Natural killer cell (primary cell): Measurements from ENCODE around the gene PUS1. TPM values are rescaled to one million over a fixed set of nuclear protein-coding genes. Genes with fewer than 3 reads are reported as not detected.

Source experiments
- ATAC-seq, 3 donors: fragments of 150-1000 bp in 2 of 3; fragments of 200-7000 bp in 1 of 3; cut with Tn5 transposase; 1 replicate in 1 of 3; 2 replicates in 2 of 3; pipeline ENCODE4 v1.10.0; 2021; ENCODE audit warnings: mild to moderate bottlenecking in 2 of 3, moderate library complexity in 2 of 3
- DNase-seq, 2 donors: peaks; one replicate each; pipeline versions ENCODE4 v3.0.0 to v3.0.0-alpha.2; 2013 to 2021; ENCODE audit warnings: mixed read lengths in 1 of 2
- H3K27ac ChIP-seq: one replicate; pipeline ENCODE4 v1.5.1; 2013; ENCODE audit warnings: mild to moderate bottlenecking, low read length
- H3K27me3 ChIP-seq: one replicate; pipeline ENCODE4 v1.6.1; 2013; ENCODE audit warnings: low read length; ENCODE audit not compliant: control insufficient read depth, insufficient read depth
- H3K36me3 ChIP-seq: one replicate; pipeline ENCODE4 v1.6.1; 2013; ENCODE audit warnings: low read length; ENCODE audit not compliant: control insufficient read depth, insufficient read depth
- H3K4me1 ChIP-seq: one replicate; pipeline ENCODE4 v1.6.1; 2013; ENCODE audit warnings: low read length; ENCODE audit not compliant: control insufficient read depth, insufficient read depth
- H3K4me3 ChIP-seq: one replicate; pipeline ENCODE4 v1.5.1; 2013; ENCODE audit warnings: low read length
- H3K9me3 ChIP-seq: one replicate; pipeline ENCODE4 v1.6.1; 2013; ENCODE audit warnings: low read length; ENCODE audit not compliant: control insufficient read depth, insufficient read depth
- H3K27ac Mint-ChIP-seq, 2 donors: one replicate each; pipeline ENCODE4 v1.8.0; 2022; ENCODE audit warnings: mild to moderate bottlenecking in 2 of 2, mixed read lengths in 2 of 2, moderate library complexity in 1 of 2
- H3K27me3 Mint-ChIP-seq, 2 donors: one replicate each; pipeline ENCODE4 v1.8.0; 2022; ENCODE audit warnings: low read depth in 2 of 2, mixed read lengths in 2 of 2
- H3K36me3 Mint-ChIP-seq: one replicate; pipeline ENCODE4 v1.8.0; 2022; ENCODE audit warnings: mixed read lengths
- H3K4me1 Mint-ChIP-seq, 2 donors: one replicate each; pipeline ENCODE4 v1.8.0; 2022; ENCODE audit warnings: mixed read lengths in 2 of 2
- H3K4me3 Mint-ChIP-seq: one replicate; pipeline ENCODE4 v1.8.0; 2022; ENCODE audit warnings: mild to moderate bottlenecking, moderate library complexity, mixed read lengths
- H3K9me3 Mint-ChIP-seq, 2 donors: one replicate each; pipeline ENCODE4 v1.8.0; 2022; ENCODE audit warnings: mixed read lengths in 2 of 2
- CTCF ChIP-seq: fragments of 200-600 bp; IDR thresholded peaks from one replicate; pipeline ENCODE4 v1.8.0; 2022; ENCODE audit warnings: antibody characterized with exemption
- WGBS: methylation state at CpG from one replicate; pipeline ENCODE4 v1.1.7; 2013; ENCODE audit warnings: missing lambda C conversion rate; ENCODE audit not compliant: insufficient coverage; 5-methylcytosine and 5-hydroxymethylcytosine counted together
- intact Hi-C: fragments of 100-400 bp; cut with micrococcal nuclease; formaldehyde crosslinking; loops from one replicate; pipeline ENCODE4 v1.14.2; 2022
- total RNA-seq, 4 donors: library from RNA; stranded (reverse); fragments of 120-200 nt in 1 of 4; gene quantifications; one replicate each; pipeline versions ENCODE4 v1.2.3 to v1.2.4, GENCODE V29; 2013 to 2022

The PUS1 gene
- total RNA-seq, 3 donors from 2014 or later (not counting 1 experiment from before 2014, with no cell fraction given) = 16.9 to 21.9 (median 20.6) TPM

- H3K27ac Mint-ChIP-seq = peak within 1 kb of the TSS; percentile 77 to 92
- H3K9me3 Mint-ChIP-seq = no peaks in the 10 kb centered on the region
- H3K9me3 ChIP-seq = no peaks in the 10 kb centered on the region
- peak within 1 kb of the TSS; percentile 52 for H3K4me3 ChIP-seq
- 0% methylated on average over 56 of the region's 64 CpGs for WGBS
- H3K27ac ChIP-seq = peak within 1 kb of the TSS; percentile 50
- intact Hi-C loops = no loop called here
- TF ChIP-seq CTCF = no peak
- peak; percentile 77 to 87 (median 78) for ATAC-seq
- no peaks in the 10 kb centered on the region for H3K36me3 ChIP-seq
- peak within 1 kb of the TSS; percentile 88 for H3K4me3 Mint-ChIP-seq
- peaks cover 2 to 6% of the 10 kb centered on the region in 2 donors for H3K27me3 Mint-ChIP-seq
- peak; percentile 95 for DNase-seq
- H3K4me1 Mint-ChIP-seq = peaks cover 0 to 27% of the 10 kb centered on the region in 2 donors
- H3K36me3 Mint-ChIP-seq = no peaks in the 10 kb centered on the region
- H3K27me3 ChIP-seq = no peaks in the 10 kb centered on the region
- H3K4me1 ChIP-seq = peaks cover 21% of the 10 kb centered on the region
Observed at GRCh38 chr12:131894313-131894860, 34.7 kb upstream of the PUS1 start, which contains the start of gene ULK1. TSS of gene ULK1 (plus strand) at chr12:131894622. CDS start at chr12:131895002, 380 bp downstream.

- peak overlapping the region; percentile 88 for H3K4me3 Mint-ChIP-seq
- Histone ChIP-seq H3K4me3 (peak overlapping the region; percentile 52), H3K27me3 (no peaks in the 10 kb centered on the region), H3K36me3 (no peaks in the 10 kb centered on the region), H3K4me1 (peaks cover 21% of the 10 kb centered on the region), H3K27ac (peak overlapping the region; percentile 9), H3K9me3 (no peaks in the 10 kb centered on the region)
- no peak for TF ChIP-seq CTCF
- H3K27ac Mint-ChIP-seq = peak overlapping the region; percentile 77 to 92
- DNase-seq (peak in 1 of 2 donors; percentile 31), ATAC-seq (no peak)
- H3K9me3 Mint-ChIP-seq = no peaks in the 10 kb centered on the region
- H3K27me3 Mint-ChIP-seq = peaks cover 0 to under 1% of the 10 kb centered on the region in 2 donors
- WGBS = 2% methylated on average over 54 of the region's 54 CpGs
- intact Hi-C loops = no loop called here
- no peaks in the 10 kb centered on the region for H3K36me3 Mint-ChIP-seq
- peaks cover 0 to 27% of the 10 kb centered on the region in 2 donors for H3K4me1 Mint-ChIP-seq
Observed at GRCh38 chr12:131894981-131895639, 34.0 kb upstream of the PUS1 start.

GRCh38 chr12:131895640-131896079 is 33.4 kb upstream of the PUS1 start:
- Histone ChIP-seq H3K27me3 (no peaks in the 10 kb centered on the region), H3K9me3 (no peaks in the 10 kb centered on the region), H3K36me3 (no peaks in the 10 kb centered on the region), H3K4me1 (peaks cover 21% of the 10 kb centered on the region), H3K27ac (peak overlapping the region; percentile 9), H3K4me3 (peak overlapping the region; percentile 52)
- intact Hi-C loops = loop anchor here (1.0 kb wide), 2 partner anchors 34 to 54 kb away; partner anchors contain the start of genes EP400 and PUS1
- ATAC-seq = no peak
- 7% methylated on average over 9 of the region's 12 CpGs for WGBS
- DNase-seq = peak in 1 of 2 donors; percentile 49
- peak overlapping the region; percentile 77 to 92 for H3K27ac Mint-ChIP-seq
- H3K4me1 Mint-ChIP-seq = peaks cover 0 to 31% of the 10 kb centered on the region in 2 donors
- peak overlapping the region; percentile 88 for H3K4me3 Mint-ChIP-seq
- H3K36me3 Mint-ChIP-seq = no peaks in the 10 kb centered on the region
- TF ChIP-seq CTCF = no peak
- H3K9me3 Mint-ChIP-seq = no peaks in the 10 kb centered on the region
- H3K27me3 Mint-ChIP-seq = no peaks in the 10 kb centered on the region
